Nucleus accumbens (tissue), 56 donors: ENCODE measurements around the gene MS4A6A.
"Not testable (repeated sequence)": the region's sequence is repeated elsewhere in the genome, so short reads cannot be mapped to it uniquely, and the experiment has no call there.

Experiments
- DNase-seq, 56 donors: peaks; one replicate each; lab custom pipeline; 2025; lab: John Stamatoyannopoulos, UW

MS4A6A gene

GRCh38 chr11:60182541-60183330 is at the start of gene MS4A6A:
TSS of gene MS4A6A (minus strand) at chr11:60183083. CDS start at chr11:60181727, 1,356 bp downstream.
- no peak for DNase-seq

- no peak for DNase-seq
Measured at GRCh38 chr11:60230681-60231080, 47.8 kb upstream of the MS4A6A start.

- DNase-seq, result no peak
Measured at GRCh38 chr11:60222141-60222540, 39.3 kb upstream of the MS4A6A start.

GRCh38 chr11:60221692-60222091 is 38.8 kb upstream of the MS4A6A start:
- no peak for DNase-seq

DNA sequence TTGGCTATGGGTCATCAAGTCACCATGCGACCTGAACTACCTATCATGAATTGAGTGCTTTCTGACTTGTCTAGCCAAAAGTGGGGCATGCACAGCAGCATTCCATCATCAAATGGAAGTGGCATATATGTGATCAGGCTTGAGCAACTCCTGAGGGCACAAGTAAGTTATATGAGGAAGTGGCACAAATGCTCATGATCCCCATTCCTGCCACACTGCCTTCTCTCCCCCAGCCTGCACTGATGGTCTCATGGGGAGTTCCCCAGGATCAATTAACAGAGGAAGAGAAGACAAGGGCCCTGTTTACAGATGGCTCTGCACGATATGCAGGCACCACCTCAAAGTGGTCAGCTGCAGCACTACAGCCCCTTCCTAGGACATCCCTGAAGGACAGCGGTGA is 38.3 kb upstream of the MS4A6A start:
- DNase-seq, result no peak

DNA sequence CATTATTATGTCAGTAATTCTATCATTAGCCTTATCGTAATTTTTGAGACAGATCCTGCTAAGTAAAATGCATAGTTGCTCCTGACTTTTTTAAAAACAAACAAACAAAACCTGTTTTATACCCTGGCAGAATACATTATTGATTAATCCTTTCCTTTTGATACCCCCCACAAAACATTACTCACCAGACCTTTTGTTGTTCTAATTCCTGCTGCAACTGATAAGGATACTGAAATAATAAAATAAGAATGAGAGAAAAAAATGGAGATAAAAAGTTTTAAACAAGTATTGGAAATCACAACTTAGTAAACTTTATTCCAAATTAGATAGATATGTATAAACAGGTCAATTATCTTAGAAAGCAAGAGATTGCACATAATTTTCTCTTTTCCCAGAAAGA is 31.5 kb upstream of the MS4A6A start:
- no peak for DNase-seq

DNA sequence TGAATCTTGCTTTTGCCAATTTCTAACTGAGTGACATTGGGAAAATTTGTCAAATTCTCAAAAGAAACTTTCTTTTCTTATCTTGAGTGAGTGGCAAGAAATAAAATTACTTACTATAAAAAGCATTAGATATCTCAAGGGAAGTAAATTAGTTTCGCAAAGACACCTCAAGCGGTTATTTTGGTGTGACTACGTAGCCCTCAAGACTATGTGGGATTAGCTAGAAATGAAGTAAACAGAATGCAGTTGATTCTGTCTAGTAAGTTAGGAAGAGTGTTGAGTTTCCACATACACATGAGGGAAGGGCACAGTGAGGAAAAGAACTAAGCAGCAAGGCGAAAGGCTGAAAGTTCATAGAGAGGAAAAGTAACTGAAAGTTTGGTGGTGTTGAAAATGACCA is 28.3 kb upstream of the MS4A6A start:
- DNase-seq, result no peak

- DNase-seq, result no peak
Measured at GRCh38 chr11:60209977-60210376, 27.1 kb upstream of the MS4A6A start.

DNA sequence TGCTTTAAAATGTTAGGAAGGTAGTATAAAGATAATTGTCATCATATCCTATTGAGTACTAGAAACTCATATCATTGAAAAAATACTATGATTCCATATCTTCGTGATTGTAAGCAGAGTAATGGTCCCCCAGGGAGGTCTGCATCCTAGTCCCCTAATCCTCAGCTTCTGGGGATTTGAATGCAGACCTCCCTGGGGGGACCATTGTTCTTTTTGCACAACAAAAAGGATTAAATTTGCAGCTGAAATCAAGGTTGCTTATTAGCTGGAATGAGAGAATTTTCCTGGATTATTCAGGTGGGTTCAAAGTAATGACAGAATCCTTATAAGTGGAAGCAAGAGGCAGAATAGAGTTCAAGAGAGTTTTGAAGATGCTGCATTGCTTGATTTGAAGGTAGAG is 26.1 kb upstream of the MS4A6A start:
- DNase-seq, result no peak

GRCh38 chr11:60208146-60208895 is 25.4 kb upstream of the MS4A6A start:
- DNase-seq, result no peak

DNA sequence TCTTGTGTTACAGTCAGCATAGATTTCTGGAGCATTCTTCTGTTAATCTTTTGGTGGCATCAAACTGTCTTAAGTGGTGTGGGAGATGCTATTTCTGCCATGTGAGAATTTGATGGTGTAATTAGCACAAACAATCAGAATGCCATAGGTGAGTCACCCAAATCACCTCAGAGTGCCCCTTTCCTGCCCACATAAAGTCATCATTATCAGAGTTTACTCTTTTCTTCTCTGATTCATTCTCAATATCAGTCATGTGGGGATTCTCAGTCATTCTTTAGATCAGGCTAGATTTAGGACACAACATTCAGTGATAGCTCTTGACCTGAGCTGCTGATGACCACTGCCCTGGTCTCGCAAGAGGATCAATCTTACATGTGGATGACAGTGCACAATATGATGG is 23.7 kb upstream of the MS4A6A start:
- no peak for DNase-seq

- no peak for DNase-seq
Measured at GRCh38 chr11:60204922-60205321, 22.0 kb upstream of the MS4A6A start.

DNA sequence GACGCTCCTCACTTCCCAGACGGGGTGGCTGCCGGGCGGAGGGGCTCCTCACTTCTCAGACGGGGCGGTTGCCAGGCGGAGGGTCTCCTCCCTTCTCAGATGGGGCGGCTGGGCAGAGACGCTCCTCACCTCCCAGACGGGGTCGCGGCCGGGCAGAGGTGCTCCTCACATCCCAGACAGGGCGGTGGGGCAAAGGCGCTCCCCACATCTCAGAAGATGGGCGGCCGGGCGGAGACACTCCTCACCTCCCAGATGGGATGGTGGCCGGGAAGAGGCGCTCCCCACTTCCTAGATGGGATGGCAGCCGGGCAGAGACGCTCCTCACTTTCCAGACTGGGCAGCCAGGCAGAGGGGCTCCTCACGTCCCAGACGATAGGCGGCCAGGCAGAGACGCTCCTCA is 18.5 kb upstream of the MS4A6A start:
- DNase-seq, result not testable (repeated sequence)

- DNase-seq, result no peak
Measured at GRCh38 chr11:60197442-60197841, 14.6 kb upstream of the MS4A6A start.

GRCh38 chr11:60195923-60196368 is 13.1 kb upstream of the MS4A6A start:
- no peak for DNase-seq

- no peak for DNase-seq
Measured at GRCh38 chr11:60194511-60194910, 11.6 kb upstream of the MS4A6A start.

GRCh38 chr11:60193687-60194433 is 11.0 kb upstream of the MS4A6A start:
- peak in 18 of 56 donors; percentile 0 to 40 (median 5) for DNase-seq

DNA sequence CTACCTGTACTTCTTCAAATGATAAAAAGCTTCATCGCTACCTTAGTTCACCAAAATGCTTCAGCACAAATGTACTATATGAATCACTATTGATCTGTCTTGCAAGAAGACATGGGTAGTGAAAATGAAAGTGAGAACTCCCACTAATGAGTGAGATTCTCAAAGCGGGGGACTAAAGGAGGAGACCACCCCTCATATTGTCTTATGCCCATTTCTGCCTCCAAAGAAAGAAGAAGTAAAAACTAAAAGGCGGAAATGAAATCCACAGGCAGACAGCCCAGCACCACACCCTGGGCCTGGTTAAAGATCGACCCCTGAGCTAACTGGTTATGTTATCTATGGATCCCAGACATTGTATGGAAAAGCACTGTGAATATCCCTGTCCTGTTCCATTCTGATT is 9.7 kb upstream of the MS4A6A start:
- DNase-seq, result not testable (repeated sequence)

DNA sequence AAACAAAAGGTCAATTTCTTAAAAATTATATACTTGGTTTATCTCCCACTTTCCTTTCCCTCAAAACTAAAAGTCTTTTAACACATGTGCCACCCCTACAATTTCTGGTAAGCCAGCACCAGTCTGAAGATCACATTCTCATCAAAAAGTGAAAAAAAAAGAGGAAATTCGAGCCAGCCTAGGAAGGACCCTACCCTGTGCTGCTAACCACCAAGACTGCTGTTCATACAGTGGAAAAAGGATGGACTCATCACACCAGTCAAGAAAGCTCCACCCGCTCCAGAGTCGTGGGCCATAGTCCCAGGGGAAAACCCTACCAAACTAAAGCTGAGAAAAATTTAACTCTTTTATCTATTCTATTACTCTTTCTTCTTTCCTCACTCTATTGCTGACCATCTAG is 5.6 kb upstream of the MS4A6A start:
- not testable (repeated sequence) for DNase-seq

GRCh38 chr11:60186128-60186527 is 3.2 kb upstream of the MS4A6A start:
- DNase-seq, result not testable (repeated sequence)

DNA sequence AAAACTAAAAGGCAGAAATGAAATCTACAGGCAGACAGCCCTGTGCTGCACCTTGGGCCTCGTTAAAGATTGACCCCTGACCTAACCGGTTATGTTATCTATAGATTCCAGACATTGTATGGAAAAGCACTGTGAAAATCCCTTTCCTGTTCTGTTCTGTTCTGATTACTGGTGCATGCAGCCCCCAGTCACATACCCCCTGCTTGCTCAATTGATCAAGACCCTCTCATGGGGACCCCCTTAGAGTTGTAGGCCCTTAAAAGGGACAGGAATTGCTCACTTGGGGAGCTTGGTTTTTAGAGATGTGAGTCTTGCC is 2.6 kb upstream of the MS4A6A start:
- not testable (repeated sequence) for DNase-seq
